Measurements from ENCODE around the gene EDAR.

- no peak for TF ChIP-seq CTCF (optimal IDR thresholded peaks at IDR 0.05 in 1 of 3, IDR thresholded peaks at IDR 0.05 in 1 of 3, conservative IDR thresholded peaks at IDR 0.05 in 1 of 3; ENCODE audit: extremely low read depth in 1 of 3, insufficient read depth in 2 of 3, low read length in 3 of 3)
- no peak for TF ChIP-seq EZH2 (IDR thresholded peaks at IDR 0.05; ENCODE audit: low read length)
Observed at GRCh38 chr2:109001201-109001600, 12.2 kb upstream of the EDAR start.
